ENCODE data around the gene HOXD9.

Gene HOXD9

DNA sequence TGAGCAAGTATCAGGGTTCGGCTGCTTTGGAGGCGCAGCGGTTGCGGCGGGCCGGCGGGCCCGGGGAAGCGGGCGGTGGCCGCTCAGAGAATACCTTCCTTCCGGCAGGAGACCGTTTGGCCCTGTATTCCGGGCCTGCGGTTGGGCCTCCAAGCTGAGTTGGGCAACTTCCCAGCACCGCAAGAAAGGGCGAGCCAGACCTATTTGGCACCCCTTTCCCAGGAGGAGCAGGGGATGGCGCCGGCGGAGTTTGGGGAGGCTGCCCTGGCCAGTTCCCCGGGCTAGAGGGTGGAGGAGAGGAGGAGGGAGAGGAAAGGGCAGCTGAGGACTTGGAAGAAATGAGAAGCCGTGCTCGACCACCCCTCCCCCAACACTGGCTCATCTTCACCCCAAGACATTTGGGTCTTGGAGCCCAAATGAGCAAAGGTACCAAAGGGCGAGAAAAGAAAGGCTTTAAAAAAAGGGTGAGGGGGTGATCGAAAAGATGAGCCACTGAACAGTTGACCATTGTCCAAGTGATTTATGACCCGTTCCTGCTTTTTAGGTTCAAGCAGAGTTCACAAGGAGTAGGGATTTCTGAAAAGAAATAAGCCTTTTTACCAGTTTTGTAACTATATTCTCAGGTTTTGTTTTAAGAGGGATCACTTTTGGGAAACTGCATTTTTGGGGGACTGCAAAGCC, 43.0 kb downstream of the HOXD9 start:
- DNase-seq (ENCODE audit: low read depth in 2 of 2): no peak

DNA sequence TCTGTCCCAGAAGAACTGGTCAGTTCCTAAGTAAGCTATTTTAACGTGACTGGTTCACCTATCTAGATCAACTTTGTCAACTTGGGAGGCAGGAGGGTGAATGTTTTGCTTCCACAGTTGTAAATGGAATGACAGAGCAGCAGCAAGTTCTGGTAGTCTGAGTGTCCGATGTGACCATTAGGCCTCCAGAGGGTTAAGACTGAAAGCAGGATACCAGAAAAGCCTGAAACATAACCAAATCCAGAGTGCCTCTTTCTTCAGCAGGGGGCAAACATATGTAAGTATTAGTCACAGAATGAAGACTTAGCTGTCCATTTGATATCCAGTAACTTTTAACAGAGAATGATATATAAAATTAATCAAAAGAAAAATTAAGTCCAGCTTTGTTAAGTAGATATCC, 43.8 kb downstream of the HOXD9 start:
- no peak for DNase-seq (ENCODE audit: low read depth in 2 of 2)

DNA sequence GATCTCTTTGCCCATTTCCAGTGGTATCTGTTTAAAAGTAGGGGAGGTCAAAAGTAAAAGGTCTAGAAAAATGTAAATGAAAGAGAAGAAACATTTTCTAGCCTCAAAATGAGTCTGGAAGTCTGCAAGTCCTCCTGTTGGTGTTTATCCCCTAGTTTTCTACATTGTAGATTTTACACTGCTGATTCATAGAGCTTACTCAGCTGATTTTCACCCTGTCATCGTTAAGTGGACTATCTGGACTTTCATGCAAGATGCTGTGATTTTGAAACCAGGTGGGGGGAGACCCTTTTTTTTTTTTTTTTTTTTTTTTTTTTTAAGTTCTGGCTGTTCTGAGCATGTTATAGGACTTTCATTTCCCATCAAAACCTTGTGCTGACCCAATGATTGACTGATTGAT, 44.9 kb downstream of the HOXD9 start:
- DNase-seq (ENCODE audit: low read depth in 2 of 2): no peak

DNA sequence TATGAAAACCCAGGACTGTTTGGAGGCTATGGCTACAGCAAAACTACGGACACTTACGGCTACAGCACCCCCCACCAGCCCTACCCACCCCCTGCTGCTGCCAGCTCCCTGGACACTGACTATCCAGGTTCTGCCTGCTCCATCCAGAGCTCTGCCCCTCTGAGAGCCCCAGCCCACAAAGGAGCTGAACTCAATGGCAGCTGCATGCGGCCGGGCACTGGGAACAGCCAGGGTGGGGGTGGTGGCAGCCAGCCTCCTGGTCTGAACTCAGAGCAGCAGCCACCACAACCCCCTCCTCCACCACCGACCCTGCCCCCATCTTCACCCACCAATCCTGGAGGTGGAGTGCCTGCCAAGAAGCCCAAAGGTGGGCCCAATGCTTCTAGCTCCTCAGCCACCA, 46.7 kb downstream of the HOXD9 start:
- no peak for DNase-seq (ENCODE audit: low read depth in 2 of 2)

DNA sequence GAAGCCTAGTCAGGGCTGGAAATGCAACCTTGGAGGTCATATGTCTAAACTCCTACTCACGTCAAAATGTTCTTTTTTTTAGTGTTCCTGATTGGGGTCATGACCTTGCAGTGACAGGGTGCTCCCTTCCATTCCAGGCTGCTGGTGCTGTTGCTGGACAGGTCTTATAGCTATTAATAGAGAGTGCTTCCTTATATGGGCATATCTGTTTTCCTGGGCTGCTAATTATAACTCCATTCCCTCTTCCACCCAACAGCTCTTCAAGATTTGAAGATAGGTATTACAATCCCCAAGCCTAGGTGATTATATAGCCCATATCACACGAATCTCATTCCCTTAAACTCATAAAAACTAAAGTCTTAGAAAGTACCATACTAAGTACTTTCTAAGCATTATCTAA, 47.2 kb downstream of the HOXD9 start:
- DNase-seq (ENCODE audit: low read depth in 2 of 2): no peak

DNA sequence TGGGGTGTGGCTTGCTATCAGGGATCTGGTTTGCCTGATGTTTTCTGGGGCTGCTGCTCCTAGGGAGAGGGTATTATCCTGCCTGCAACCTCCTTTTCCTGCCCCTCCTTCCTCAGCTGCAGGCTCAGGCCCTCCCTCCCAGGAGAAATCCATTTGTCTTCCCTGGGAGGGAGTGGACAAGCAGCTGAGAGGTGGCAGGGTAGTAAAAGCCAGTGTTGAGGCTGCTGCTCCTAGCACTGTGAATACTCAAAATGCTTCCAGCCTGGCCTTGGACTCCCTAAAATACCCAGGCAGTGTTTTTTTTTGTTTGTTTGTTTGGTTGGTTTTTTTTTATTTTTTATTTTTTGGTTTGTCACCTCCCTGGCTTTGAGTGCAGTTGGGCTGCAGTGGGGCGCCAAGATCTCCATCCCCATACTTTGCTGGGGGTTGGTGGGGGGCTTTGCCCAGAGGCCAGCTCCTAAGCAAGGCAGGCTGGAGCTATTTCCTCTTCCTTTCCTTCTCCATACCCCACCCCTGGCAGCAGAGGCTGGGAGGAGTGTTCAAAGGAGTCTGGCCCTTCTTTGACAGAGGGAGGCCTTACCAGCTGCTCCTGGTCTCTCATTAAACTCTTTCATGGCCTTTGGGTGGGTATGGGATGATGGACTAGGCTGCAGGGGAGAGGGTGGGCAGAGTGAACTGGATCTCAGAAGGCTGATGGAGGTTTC, 48.2 kb downstream of the HOXD9 start:
- no peak for DNase-seq (ENCODE audit: low read depth in 2 of 2)

DNA sequence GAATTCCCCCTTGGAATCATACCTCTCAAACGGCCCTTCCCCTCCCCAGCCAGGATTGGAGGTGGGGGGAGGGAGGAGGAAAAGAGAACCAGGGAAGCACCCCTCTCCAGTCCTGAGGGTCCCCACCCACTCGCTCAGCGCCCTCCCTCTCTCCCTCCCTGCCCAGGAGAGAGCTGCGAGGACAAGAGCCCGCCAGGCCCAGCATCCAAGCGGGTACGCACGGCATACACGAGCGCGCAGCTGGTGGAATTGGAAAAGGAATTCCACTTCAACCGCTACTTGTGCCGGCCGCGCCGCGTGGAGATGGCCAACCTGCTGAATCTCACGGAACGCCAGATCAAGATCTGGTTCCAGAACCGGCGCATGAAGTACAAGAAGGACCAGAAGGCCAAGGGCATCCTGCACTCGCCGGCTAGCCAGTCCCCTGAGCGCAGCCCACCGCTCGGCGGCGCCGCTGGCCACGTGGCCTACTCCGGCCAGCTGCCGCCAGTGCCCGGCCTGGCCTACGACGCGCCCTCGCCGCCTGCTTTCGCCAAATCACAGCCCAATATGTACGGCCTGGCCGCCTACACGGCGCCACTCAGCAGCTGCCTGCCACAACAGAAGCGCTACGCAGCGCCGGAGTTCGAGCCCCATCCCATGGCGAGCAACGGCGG, 49.0 kb downstream of the HOXD9 start:
- DNase-seq (ENCODE audit: low read depth in 2 of 2): no peak

DNA sequence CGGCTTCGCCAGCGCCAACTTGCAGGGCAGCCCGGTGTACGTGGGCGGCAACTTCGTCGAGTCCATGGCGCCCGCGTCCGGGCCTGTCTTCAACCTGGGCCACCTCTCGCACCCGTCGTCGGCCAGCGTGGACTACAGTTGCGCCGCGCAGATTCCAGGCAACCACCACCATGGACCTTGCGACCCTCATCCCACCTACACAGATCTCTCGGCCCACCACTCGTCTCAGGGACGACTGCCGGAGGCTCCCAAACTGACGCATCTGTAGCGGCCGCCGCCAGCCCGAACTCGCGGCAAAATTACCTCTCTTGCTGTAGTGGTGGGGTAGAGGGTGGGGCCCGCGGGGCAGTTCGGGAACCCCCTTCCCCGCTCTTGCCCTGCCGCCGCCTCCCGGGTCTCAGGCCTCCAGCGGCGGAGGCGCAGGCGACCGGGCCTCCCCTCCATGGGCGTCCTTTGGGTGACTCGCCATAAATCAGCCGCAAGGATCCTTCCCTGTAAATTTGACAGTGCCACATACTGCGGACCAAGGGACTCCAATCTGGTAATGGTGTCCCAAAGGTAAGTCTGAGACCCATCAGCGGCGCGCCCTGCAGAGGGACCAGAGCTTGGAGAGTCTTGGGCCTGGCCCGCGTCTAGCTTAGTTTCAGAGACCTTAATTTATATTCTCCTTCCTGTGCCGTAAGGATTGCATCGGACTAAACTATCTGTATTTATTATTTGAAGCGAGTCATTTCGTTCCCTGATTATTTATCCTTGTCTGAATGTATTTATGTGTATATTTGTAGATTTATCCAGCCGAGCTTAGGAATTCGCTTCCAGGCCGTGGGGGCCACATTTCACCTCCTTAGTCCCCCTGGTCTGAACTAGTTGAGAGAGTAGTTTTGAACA, 49.7 kb downstream of the HOXD9 start:
- DNase-seq (ENCODE audit: low read depth in 2 of 2): no peak

DNA sequence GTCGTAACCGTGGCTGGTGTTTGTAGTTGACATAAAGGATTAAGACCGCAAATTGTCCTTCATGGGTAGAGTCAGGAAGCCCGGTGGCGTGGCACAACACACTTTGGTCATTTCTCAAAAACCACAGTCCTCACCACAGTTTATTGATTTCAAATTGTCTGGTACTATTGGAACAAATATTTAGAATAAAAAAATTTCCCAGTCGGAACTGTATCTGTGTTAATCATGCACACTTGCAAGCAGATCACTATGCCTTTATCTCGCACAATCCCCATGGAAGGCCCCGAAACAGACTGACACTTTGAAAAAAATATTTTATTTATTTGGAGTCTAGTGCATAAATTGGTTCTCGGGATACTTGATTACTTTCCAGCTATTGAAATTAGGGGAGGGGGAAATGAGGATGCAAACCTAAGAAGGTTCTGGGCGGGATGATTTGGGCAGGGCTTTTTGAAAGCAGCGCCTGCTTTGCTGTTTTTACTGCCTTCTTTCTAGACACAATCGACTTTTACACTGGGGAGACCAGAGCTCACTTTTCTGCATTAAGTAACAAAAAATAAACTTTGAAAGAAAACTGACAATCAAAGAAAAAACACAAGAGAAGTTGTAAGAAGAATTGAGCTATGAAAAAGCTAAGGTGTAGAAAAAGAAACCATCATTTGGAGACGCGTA, 50.5 kb downstream of the HOXD9 start:
- no peak for DNase-seq (ENCODE audit: low read depth in 2 of 2)

DNA sequence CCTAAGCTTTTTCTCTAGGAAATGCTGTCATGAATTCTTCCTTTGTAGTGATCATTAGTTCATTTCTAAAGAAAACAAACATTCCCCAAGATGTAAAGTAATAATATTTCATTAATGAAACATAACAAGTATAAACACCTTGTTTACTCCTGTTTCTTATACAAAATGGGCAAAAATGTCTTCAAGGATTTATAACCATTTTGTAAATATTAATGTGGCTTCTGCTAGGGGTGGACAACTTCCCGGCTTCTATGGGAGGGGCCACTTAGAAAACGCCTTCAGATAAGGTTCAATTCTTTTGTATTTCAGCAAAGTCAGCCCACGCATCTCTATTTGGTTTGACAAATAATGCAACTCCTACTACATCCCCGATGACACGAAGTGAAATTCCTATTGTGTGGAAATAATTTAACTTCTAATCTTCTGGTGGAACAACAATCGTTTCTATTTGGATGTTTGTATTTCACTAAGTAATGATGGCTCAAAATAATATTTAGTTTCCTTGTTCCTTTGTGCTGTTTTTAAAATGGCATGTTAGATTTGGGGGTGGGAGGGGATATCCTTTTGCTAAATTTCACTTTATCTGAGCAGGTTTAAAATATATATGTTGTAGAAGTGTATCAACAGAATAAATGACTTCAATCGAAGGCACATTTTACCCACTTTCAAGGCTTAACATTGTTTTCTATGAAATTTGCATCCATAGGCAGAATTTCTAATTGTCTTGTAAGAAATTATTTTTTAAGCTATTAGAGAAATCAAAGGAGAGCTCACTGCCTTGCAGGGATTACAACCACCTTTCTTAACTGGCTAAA, 51.3 kb downstream of the HOXD9 start:
- no peak for DNase-seq (ENCODE audit: low read depth in 2 of 2)

DNA sequence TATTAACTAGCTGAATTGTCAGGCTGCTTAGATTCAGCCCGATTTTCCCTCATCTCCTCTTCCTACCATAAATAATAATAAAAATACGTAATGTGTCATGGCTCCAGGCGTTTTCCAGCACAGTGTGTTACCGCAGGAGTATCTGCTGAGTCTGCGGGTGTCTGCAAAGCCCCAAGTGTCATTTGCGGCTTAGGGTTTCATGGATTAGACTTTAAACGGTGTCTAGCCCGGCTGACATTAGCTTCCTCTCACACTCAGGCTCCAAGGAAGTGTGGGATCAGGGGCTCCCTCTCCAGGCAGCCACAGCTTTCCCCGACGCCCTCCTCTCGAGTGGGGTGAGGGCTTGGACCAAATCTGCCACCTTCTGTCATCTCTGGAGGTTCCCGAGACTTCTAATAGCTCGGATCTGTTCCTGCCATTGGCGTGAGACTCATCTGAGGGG, 51.9 kb downstream of the HOXD9 start:
- DNase-seq (ENCODE audit: low read depth in 2 of 2): no peak
